22Rv1 (cell line): ENCODE results near the gene CCDC142.

ENCODE experiments used
- H3K27ac ChIP-seq: fragments of 450-650 bp; 2 replicates; pipeline ENCODE4 v1.5.1; 2017
- CTCF ChIP-seq: fragments of 450-650 bp; IDR thresholded peaks from 2 replicates; pipeline ENCODE4 v1.5.1; 2017; ENCODE audit warnings: mild to moderate bottlenecking
- ZFX ChIP-seq: fragments of 450-650 bp; IDR thresholded peaks from 2 replicates; pipeline ENCODE4 v1.6.1; 2017; ENCODE audit warnings: antibody characterized with exemption, borderline replicate concordance

Gene CCDC142

GRCh38 chr2:74439803-74440377 lies 42.9 kb downstream of the CCDC142 start:
- peak overlapping the region; percentile 97 for H3K27ac ChIP-seq
- TF ChIP-seq CTCF: no peak
- TF ChIP-seq ZFX: no peak

GRCh38 chr2:74439373-74439772 lies 43.4 kb downstream of the CCDC142 start:
- TF ChIP-seq ZFX (no peak), CTCF (no peak)
- peak overlapping the region; percentile 97; the same call in 1 of the 2 replicates for H3K27ac ChIP-seq

- TF ChIP-seq CTCF (no peak), ZFX (no peak)
- H3K27ac ChIP-seq: no peak overlapping the region
These were observed 44.5 kb downstream of the CCDC142 start for GRCh38 chr2:74438248-74438647.

GRCh38 chr2:74436848-74437695 lies 45.7 kb downstream of the CCDC142 start:
- TF ChIP-seq CTCF (no peak), ZFX (no peak)
- no peak overlapping the region for H3K27ac ChIP-seq

GRCh38 chr2:74436111-74436805 lies 46.5 kb downstream of the CCDC142 start:
- H3K27ac ChIP-seq: no peak overlapping the region
- TF ChIP-seq ZFX: no peak
- no peak for TF ChIP-seq CTCF

GRCh38 chr2:74430502-74430901 lies 52.3 kb downstream of the CCDC142 start:
- H3K27ac ChIP-seq: no peak overlapping the region
- TF ChIP-seq ZFX (no peak), CTCF (no peak)
